Stimulated activated CD8-positive, alpha-beta memory T cell treated with anti-CD3 and anti-CD28 coated beads, Interleukin-12 subunit alpha, Interleukin-12 subunit beta, amount 100 ng/mL, for 1 hour (primary cell): ENCODE results near the gene PGBD2.
"Not testable (repeated sequence)": the region's sequence is repeated elsewhere in the genome, so short reads cannot be mapped to it uniquely, and the experiment has no call there.

ENCODE experiments used
- DNase-seq: peaks from one replicate; pipeline ENCODE4 v3.0.0-alpha.2; 2020; ENCODE audit warnings: low read depth

The PGBD2 gene, protein sequence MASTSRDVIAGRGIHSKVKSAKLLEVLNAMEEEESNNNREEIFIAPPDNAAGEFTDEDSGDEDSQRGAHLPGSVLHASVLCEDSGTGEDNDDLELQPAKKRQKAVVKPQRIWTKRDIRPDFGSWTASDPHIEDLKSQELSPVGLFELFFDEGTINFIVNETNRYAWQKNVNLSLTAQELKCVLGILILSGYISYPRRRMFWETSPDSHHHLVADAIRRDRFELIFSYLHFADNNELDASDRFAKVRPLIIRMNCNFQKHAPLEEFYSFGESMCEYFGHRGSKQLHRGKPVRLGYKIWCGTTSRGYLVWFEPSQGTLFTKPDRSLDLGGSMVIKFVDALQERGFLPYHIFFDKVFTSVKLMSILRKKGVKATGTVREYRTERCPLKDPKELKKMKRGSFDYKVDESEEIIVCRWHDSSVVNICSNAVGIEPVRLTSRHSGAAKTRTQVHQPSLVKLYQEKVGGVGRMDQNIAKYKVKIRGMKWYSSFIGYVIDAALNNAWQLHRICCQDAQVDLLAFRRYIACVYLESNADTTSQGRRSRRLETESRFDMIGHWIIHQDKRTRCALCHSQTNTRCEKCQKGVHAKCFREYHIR

DNA sequence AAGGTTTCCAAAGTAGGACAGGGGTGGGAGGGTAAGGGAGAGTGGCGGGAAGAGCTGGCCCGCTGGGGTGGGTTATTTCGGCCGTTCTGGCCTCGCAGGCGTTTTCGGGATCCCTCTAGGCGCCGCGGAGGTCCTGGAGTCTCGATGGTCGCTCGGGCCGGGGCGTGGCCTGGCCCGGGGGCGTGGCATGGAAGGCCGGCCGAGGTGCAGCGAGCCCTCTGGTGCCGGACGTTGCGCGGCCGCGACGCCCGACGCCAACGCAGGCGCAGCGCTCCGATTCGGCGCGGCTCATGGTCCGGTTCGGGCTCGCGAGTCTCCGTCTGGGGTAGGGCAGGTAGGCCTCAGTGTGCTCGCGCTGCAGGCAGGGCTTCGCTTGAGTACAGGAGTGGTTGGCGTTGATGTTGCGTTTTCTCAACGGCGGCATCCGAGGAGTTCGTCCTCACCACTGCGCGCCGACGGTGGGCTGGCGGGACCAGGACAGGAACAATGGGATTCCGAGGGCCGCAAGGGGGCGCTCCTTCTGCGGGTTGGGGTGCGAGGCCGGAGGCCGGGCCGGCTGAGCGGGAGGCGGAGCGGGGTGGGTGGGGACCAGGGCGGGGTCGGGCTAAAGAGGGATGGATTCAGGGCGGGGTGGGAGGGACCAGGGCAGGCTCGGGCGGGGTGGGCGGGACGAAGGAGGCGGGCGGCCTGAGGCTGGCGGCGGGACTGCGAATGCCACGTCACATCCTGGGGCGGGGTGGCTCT lies at the start of gene PGBD2:
PGBD2 (plus strand) TSS at position 227 of the 744 bp plus-strand sequence. CDS start 7,628 bp downstream, outside the sequence.
- peak; percentile 94 for DNase-seq

DNA sequence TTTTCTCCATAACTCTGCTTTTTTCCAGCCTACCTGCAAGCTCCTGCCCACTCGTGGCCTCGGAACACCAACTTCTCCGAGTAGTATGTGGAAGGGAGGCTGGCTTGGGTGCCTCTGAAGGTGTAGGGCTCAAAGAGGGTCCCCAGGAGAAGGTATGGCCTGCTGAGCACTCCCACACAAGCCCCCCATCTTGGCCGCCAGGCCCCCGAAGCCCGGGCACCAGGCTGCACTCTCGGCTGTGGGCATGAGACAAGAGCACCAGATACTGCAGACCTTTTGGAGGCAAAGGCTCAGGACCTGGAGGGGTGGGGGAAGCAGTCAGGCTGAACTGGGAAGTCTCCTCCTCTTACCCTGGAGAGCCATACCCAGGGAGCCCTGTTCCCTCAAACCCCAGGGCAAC lies 48.8 kb upstream of the PGBD2 start:
- DNase-seq = no peak

DNA sequence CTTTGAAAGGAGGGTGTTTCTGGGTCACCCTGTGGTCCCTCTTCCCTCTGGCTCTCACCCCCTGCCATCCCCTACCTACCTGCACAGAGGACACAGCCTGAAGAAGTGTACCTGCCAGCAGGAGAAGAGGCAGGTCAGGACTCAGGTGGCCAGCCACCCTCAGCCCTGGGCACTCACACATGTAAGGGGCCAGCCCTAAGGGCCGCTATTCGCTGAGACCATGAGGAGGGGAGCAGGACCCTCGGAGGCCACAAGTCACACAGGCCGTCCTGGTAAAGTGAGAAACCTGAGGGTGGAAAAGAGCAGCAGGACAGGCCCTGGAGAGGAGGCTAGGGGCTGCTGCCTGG lies 48.3 kb upstream of the PGBD2 start:
- DNase-seq = no peak

DNA sequence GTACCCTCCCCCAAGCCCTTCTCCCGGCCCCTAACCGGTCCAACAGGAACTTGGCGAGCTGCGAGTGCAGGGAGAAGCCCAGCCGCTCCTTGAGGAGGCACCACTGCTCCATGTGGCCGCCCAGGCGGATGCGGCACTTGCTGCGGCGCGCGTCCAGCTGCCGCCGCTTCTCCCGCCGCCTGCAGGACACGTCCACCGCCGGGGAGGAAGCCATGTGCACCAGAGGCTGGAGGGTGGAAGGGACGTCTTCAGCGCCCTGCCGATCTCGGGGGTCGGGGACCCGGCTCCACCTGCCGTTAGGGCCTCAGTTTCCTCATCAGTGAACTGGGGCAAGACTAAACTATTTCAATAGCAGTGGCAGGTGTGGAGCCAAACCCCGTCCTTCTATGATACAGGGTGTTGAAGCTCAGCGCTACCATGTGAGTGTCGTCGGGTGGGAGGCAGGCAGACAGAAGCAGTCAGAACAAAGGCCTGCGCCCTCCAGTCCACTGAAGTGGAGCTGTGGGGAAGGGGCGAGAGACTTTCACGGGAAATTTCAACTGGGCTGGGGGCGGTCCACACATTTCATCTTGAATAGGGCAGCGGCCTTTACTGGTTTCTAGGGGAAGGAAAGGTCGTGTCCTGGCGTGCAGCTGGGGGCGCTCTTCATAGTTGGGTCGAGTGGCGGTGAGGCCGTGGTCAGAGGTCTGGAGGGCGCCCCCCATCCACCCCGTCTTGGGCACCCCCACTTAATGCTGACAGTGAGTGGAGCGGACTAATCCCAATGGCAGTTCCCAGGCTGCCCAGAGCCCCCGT lies 47.7 kb upstream of the PGBD2 start:
- DNase-seq = peak; percentile 36

DNA sequence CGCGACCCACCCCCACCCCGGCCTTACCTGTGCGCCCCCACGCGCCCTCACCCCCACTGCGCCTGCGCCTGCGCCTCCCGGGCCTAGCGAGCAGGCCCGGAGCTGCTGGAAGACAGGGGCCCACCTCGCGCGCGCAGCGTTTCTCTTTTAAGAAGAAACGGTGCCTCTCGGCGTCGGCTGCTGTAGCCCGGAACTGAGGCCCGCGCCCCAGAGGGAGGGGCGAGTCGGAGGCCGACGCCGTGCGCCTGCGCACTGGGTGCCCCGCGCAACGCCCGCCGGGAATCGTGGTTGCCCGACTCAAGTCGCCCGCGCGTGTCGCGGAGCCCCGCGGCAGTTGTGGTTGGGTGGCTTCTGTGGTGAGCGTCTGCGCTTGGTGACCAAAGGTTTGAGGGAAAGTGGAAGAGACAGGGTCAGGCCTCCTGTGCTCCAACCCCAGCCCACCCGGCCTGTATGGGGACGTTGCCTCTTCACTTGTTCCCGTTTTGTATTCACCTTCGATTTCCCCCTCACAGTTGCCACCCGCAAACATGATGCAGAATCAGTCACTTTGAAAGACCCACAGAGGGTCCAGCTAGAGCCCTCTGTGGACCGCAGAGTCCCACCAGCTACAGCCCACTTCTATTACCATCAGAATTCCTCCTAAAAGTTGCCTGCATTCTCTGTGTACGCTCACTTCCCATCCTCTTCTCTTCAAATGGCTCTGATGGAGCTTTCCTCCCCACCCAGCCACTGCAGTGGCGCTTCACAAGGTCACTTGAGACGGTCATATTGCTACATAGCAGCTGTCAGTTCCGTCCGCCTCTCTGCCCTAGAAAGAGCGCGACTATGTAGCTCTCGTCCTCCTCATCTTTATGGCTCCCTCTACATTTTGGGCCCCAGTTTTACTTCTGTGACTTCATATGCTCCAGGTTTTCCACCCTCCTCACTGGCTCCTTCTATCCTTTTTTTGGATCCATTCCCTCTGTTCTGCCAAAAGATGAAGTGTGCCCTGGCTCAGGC lies 46.8 kb upstream of the PGBD2 start, which contains the start of gene ZNF692:
ZNF692 (minus strand) TSS at position 195 of the 999 bp plus-strand sequence. CDS start 776 bp downstream, outside the sequence.
- DNase-seq = peak; percentile 95

DNA sequence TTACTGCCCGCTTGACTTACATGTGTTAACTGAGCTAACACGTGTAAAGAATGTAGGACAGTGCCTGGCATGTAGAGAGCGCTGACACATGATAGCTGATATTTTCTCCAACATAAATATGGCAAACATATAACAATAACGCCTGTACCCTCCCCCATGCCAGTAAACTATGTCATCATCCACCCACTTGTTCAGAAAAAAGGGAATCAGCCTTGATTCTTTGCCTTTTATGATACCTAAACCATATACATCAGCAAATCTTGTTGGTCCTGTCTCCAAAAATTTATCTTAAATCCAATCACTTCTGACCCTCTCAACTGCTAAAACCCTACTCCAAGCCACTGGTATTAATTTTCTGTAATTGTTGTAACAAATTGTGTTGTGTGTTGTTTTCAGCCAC lies 46.0 kb upstream of the PGBD2 start:
- DNase-seq = no peak

DNA sequence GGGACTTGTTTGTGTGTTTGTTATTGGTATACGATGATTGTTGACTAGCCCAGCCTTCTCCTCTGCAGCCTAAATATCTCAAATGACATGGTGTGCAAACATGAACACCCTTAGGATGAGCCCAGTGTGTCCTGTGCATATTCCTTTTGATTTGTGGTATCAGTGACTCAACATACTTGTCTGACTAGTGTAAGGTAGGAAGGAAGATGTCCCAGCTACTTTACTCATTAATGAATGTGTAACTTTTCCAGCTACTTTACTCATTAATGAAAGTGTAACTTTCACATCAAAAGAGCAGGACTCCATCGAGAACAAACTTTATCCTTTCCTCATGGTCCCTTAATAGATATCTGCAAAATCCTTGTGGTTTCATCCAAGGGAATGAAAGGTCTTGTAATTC lies 44.4 kb upstream of the PGBD2 start:
- DNase-seq = no peak

DNA sequence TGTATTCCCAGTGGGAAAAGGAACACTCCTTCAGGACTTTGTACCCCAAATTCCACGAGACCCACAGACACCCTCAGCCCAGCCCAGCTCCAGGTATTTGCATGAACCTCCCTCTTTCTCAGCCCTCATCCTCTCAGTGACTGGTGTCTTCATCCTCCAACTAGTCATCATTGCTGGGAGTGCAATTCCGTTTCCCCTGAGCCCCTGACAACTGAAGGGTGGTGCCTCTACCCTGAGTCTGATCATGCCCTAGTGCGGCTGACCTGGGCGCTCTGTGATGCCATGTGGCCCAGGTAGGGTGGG lies 43.4 kb upstream of the PGBD2 start:
- DNase-seq = no peak

DNA sequence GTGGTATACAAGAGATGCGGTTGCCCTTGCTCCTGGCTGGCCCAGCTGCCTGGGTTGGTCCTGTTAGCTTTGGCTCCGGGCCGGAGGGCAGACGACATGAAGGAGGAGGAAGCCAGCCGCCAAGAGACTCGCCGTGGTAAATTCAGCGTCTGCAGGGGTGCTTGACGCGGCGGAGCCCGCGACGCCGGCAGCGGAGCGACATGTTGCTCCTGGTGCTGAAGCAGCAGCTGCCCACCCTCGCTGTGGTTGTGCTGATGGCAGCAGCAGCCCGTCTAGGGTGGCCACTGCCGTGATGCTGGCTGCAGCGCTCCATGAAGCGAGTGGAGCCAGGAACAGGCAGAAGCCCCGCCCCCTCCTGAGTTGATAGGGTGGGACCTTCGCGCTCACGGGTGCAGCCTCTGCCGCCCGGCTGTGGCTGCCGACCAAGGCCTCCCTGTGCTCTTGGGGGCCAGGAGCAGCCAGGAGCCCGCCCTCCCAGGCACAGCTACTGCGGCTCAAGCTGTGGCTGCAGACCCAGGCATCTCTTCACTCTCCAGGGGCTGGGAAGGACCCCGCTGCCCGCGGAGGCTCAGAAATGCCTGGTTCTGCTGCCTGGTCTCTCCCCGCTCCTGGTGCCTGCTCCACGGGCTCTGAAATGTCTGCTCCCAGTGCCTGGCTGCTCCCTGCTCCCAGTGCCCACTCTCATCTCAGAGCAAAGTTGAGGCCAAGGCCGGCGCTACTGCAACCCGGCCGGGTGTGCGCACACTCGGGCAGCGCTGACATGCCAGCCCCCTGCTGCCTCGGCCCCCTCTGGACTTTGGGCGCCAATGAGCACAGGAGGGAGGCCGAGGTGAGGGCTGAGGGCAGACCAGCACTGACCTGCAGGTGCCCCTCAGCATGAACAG lies 42.8 kb upstream of the PGBD2 start:
- DNase-seq = peak; percentile 68

DNA sequence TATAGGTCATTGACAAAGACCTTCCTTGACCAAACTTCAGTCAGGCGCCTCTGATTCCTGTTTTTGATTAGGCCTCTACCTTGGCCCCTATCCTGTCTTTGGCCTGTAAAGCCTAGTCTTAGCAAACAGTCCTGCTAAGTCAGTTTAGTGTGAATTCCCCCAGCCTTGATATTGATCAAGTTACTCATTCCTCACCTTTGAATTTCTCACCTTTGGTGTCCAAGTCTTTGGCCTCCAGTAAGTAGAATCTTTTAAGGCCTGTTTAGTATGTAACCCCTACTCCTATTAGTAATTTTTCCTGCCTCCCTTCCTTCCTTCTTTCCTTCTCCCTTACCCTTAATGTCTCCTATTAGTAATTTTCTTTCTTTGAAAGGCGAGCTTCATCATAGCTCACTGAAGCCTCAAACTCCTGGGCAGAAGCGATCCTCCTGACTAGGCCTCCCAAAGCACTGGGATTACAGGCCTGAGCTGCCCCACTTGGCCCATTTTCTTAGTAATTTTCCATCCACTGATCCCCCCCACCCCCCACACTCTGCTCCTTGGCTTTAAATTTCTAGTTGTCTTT lies 34.1 kb upstream of the PGBD2 start:
- no peak for DNase-seq

DNA sequence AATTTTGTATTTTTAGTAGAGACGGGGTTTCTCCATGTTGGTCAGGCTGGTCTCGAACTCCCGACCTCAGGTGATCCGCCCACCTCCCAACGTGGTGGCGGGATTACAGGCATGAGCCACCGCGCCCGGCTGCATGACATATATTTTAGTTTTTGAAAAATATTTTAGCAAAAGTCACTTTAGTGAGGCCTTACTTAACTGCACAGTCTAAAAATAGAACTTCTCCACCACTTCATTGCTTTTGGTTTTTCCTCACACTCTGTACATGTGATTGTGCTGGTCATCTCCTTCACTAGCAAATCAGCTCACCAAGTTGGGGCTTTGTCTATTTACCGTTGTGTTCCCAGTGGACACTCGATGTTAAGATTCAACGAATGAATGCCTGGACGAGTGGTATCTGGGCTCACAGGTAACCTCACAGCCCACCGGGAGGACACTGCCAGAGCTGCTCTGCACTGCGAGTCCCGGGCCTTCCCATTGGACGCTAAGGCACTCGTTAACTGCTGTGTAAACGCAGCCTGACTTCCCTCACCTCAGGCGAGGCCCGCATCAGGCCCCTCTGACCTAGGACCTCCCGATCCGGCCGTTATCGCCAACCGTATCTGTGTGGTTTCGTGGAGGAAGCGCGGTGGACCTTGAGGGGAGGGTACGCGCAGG lies 33.2 kb upstream of the PGBD2 start:
- DNase-seq = no peak

DNA sequence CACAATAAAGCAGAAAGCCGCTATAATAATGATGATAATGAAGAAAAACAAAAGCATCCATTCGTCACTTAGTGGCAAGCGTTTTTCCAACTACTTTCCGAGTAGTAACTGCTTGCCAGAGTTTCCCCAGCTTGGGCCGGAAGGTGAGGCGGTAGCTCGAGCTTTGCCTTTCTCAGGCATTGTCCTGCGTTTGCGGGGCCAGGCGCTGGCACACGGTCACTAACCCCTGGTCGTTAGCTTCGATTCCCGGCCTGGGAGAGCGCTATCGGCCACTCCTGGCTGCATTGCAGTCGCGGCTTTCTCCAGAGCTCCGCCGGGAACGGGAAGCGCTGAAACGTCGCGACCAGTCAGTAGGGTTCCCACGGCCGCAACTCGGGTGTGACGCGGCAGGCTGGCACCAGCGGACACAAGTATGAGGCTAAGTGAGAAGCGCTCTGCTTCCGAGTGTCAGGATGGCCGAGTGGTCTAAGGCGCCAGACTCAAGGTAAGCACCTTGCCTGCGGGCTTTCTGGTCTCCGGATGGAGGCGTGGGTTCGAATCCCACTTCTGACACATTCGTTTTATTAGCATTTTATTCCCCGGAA lies 32.5 kb upstream of the PGBD2 start:
- DNase-seq = peak; percentile 87

DNA sequence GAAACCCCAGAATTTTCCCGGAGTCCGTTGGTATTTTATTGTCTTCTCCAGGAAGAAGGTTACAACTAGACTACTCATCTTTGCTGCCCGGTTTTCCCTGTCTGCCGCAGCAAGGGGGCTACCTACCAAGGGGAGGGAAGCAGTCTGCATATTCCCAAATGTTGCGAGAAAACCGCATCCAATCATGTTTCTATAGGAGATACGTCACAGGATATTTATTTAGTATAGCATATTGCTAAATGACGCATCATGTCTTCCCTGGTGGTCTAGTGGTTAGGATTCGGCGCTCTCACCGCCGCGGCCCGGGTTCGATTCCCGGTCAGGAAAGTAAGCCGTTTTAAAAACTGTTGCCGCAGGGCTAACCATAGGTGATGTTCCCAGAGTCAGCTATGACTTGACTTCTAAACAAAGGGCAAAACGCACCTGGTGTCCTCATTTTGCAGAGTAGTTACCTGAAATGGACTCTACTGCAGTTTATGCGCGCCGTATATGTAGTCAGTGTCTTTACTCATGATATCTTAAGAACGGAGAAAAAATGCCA lies 32.0 kb upstream of the PGBD2 start:
- DNase-seq = peak; percentile 79

DNA sequence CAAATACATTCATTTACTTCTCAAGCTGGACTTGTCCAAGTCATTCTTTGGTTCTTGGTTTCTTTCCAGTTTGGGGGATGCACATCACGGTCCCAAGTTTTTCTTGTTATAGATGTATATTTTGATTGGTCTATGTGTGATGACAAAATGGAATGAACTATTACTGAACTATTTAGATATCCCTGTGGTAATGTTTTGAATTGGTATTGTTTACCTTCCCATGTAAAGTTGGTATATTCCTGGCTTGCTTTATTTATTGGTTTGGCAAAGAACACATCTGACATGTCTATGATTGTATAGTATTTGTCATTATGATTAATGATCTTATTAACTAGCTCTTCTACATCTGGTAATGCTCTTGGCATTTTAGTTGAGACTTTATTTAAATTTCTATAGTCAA lies 24.8 kb upstream of the PGBD2 start:
- no peak for DNase-seq

DNA sequence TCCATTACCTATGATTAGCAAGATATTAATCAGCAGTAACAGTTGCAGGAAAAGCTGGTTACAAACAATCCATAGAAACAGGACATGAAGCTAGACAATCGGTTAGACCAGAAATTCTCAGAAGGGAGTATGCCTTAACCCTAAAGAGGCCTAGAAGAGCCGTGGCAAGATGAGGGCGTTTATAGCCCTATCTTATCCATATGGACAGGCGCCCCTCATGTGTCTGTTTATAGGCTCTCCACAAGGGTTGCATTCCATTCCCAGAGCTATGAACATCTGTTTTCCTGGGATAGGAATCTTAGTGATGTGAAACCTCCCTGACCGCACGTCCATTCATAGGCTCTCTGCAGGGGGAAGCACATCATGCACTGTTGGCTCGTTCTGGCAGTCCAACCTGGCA lies 23.6 kb upstream of the PGBD2 start:
- not testable (repeated sequence) for DNase-seq

DNA sequence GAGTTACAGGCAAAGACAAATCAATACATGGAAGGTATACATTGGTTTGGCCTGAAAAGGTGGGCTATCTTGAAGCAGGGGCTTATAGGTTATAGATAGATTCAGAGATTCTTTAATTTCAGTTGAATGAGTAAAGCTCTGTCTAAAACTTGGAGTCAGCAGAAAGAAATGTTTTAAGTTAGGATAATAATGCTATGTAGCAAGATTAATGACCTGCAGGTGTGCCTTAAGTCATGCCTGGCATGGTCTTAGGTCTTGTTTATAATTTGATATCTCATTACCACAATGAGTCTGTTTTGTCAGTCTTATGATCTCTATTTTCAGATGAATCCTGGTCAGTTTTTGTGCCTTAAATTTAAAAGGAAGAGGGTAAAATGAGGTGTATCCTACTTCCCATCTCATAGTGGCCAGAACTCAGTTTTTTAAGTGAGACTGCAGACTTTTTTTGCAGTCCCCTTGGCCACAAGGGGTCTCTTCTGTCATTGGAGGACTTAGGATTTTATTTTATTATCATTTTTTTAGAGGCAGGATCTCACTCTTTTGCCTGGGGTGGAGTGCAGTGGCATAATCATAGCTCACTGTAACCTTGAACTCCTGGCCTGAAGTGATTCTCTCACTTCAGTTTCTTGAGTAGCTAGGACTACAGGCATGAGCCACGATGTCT lies 21.3 kb upstream of the PGBD2 start:
- DNase-seq = no peak

DNA sequence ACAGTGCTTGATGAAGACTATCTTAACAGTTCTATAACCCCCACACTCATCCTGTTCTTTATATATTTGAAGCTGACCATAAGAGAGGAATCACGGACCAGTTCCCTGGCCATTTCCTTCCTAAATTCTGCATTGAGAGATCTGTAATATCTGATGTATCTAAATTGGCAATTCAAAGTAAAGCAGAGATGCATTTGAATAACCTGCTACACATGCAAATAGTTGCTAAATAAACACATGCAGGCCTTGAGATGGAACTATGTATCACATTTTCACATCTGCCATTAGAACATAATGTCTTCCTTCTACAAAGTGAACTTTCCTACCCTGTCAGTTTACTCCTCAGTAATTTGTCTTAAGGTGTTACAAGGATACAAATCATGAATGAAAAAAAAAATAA lies 20.4 kb upstream of the PGBD2 start:
- DNase-seq = no peak
